SK-N-MC (cell line): ENCODE data around the gene RUFY3.

ENCODE experiments used
- EZH2 ChIP-seq: fragments of 200-600 bp; sonication (generic); IDR thresholded peaks from one replicate; pipeline ENCODE4 v1.6.1; 2017; ENCODE audit warnings: antibody characterized with exemption
- FOXP2 ChIP-seq: optimal IDR thresholded peaks from 2 replicates; pipeline ENCODE3; 2011; ENCODE audit warnings: mild to moderate bottlenecking, moderate library complexity; ENCODE audit not compliant: insufficient read depth; ENCODE audit errors: extremely low read length, control extremely low read depth
- POLR2AphosphoS5 ChIP-seq: IDR thresholded peaks from 2 replicates; pipeline ENCODE4 v1.6.1; 2012; ENCODE audit warnings: mild to moderate bottlenecking, low read depth, low read length, borderline replicate concordance

DNA sequence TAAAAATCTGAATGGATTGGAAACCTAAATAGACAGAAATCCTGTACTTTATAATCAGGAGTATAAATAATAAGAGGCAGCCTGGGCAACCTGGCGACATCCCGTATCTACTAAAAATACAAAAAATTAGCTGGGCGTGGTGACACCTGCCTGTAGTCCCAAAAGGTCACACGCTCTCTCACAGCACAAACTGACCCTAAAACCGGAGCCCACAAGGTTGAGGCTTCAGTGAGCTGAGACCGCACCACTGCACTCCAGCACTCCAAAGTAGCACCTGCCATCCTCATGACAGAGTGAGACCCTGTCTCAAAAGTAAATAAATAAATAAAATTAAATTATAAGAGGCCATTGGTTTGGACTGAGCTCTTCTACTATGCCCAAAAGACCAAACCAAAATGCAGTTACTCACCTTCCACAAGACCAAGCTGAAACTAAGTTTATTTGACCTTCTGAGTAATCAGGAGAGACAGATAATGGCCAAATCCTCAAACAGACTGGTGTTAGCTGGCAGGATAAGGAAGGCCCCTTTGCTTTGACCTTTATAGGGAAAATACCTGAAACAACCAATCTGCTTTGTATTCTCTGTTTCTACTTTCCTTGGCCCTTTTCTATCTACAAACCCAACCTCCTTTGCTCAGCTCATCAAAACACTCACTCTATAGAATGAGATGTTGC is 121.1 kb downstream of the RUFY3 start:
- no peak for TF ChIP-seq EZH2
- TF ChIP-seq POLR2AphosphoS5 = no peak
- TF ChIP-seq FOXP2 = no peak
